ENCODE measurements around the gene GSPT2. TPM values are rescaled to one million over a fixed set of nuclear protein-coding genes. Genes with fewer than 3 reads are reported as not detected.

Gene GSPT2
- total RNA-seq, 1 donor from 2014 or later = 15.9 TPM

DNA sequence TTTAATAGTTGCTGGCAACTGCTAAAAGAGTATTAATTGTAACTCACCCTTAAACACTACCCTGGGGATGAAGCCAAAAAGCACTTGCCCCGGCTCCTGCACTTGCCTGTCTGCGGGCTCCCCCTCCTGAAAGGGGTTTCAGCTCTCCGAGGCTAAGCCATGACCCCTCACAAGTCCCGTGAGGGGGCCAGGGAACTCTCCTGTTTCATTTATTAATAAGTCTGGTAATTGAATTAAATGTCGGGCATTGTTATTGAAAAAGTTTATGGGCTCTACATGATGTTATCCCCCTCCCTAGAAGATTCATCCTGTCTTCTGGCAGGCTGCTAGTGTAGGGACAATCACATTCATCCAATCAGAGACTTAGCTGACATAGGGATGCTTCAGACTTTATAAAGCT, 23.3 kb downstream of the GSPT2 start:
- H3K36me3 Mint-ChIP-seq = no peaks in the 10 kb centered on the region
- no peak for DNase-seq (ENCODE audit: low spot score in 2 of 2, unreplicated experiment in 2 of 2)

DNA sequence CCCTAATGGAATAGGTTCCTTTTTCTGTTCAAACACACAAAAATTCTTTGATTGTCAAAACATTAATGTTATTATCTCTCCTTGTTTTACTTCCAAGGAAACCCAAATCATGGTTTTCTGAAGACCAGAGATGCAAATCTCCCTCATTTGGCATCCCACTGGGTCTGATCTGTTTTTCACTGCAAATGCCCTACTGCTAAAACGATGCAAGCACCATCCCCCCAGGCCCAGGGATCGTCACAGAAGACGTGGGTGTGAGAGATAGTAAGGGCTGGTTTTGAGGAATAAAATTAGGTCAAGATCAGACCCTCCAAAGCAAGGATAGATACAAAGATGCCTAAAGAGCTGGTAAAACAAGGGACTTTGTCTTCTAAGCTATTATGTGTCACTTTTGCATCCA, 33.6 kb downstream of the GSPT2 start:
- peaks cover 18% of the 10 kb centered on the region for H3K9me3 Mint-ChIP-seq
- no peak overlapping the region for H3K27ac Mint-ChIP-seq
- H3K4me3 Mint-ChIP-seq = no peak overlapping the region

More for the DNA sequence above, 23.3 kb downstream of the GSPT2 start:
- peaks cover 29% of the 10 kb centered on the region for H3K9me3 Mint-ChIP-seq
- no peak for TF ChIP-seq CTCF (IDR thresholded peaks at IDR 0.05; ENCODE audit: unreplicated experiment)
- no peaks in the 10 kb centered on the region for H3K4me1 Mint-ChIP-seq
- H3K4me3 Mint-ChIP-seq = no peak overlapping the region
- peaks cover 2% of the 10 kb centered on the region for H3K27me3 Mint-ChIP-seq (ENCODE audit: low read depth)
- no peak overlapping the region for H3K27ac Mint-ChIP-seq

GRCh38 chrX:51779306-51779705, 36.1 kb downstream of the GSPT2 start:
- no peak for DNase-seq (ENCODE audit: low spot score in 2 of 2, unreplicated experiment in 2 of 2)
- Mint-ChIP-seq H3K36me3 (no peaks in the 10 kb centered on the region), H3K9me3 (peaks cover 25% of the 10 kb centered on the region), H3K4me1 (no peaks in the 10 kb centered on the region), H3K4me3 (no peak overlapping the region), H3K27me3 (ENCODE audit: low read depth) (peaks cover 6% of the 10 kb centered on the region), H3K27ac (no peak overlapping the region)
- TF ChIP-seq CTCF (IDR thresholded peaks at IDR 0.05; ENCODE audit: unreplicated experiment) = no peak

More for the DNA sequence above, 33.6 kb downstream of the GSPT2 start:
- no peak for TF ChIP-seq CTCF (IDR thresholded peaks at IDR 0.05; ENCODE audit: unreplicated experiment)
- Mint-ChIP-seq H3K4me1 (no peaks in the 10 kb centered on the region), H3K36me3 (no peaks in the 10 kb centered on the region), H3K27me3 (ENCODE audit: low read depth) (peaks cover 4% of the 10 kb centered on the region)
- no peak for DNase-seq (ENCODE audit: low spot score in 2 of 2, unreplicated experiment in 2 of 2)

- H3K27me3 Mint-ChIP-seq (ENCODE audit: low read depth) = peaks cover 15% of the 10 kb centered on the region
- H3K4me1 Mint-ChIP-seq = no peaks in the 10 kb centered on the region
- DNase-seq (ENCODE audit: low spot score in 2 of 2, unreplicated experiment in 2 of 2) = no peak
- no peak overlapping the region for H3K4me3 Mint-ChIP-seq
- H3K27ac Mint-ChIP-seq = no peak overlapping the region
- TF ChIP-seq CTCF (IDR thresholded peaks at IDR 0.05; ENCODE audit: unreplicated experiment) = no peak
- peaks cover 14% of the 10 kb centered on the region for H3K9me3 Mint-ChIP-seq
- H3K36me3 Mint-ChIP-seq = no peaks in the 10 kb centered on the region
These were observed 51.9 kb downstream of the GSPT2 start for GRCh38 chrX:51795136-51795535.

Other genes starting within 250 kb of the GSPT2 start
- gene NUDT11, start 246.8 kb upstream of the GSPT2 start, total RNA-seq = 16.2 to 18.1 TPM (median 17.1 TPM) in 3 replicates
- gene CENPVL3, start 124.5 kb upstream of the GSPT2 start, total RNA-seq = 3.9 to 5.5 TPM (median 5.0 TPM) in 3 replicates
- 0.31 to 0.68 TPM (median 0.49 TPM) in 3 replicates for gene CENPVL2, start 60.6 kb upstream of the GSPT2 start, total RNA-seq
- gene CENPVL1, start 32.9 kb upstream of the GSPT2 start, total RNA-seq = 0.31 to 0.68 TPM (median 0.49 TPM) in 3 replicates
- gene MAGED1, start 150.2 kb downstream of the GSPT2 start, total RNA-seq = 354 to 374 TPM (median 363 TPM) in 3 replicates